SIG-M5 treated with dmso at 0.1 percent for 504 hours (cell line): Measurements from ENCODE around the gene CNTN4.

Experiments
- DNase-seq: peaks from one replicate; lab custom pipeline; 2025; ENCODE audit not compliant: unreplicated experiment; lab: John Stamatoyannopoulos, UW

Gene CNTN4

DNA sequence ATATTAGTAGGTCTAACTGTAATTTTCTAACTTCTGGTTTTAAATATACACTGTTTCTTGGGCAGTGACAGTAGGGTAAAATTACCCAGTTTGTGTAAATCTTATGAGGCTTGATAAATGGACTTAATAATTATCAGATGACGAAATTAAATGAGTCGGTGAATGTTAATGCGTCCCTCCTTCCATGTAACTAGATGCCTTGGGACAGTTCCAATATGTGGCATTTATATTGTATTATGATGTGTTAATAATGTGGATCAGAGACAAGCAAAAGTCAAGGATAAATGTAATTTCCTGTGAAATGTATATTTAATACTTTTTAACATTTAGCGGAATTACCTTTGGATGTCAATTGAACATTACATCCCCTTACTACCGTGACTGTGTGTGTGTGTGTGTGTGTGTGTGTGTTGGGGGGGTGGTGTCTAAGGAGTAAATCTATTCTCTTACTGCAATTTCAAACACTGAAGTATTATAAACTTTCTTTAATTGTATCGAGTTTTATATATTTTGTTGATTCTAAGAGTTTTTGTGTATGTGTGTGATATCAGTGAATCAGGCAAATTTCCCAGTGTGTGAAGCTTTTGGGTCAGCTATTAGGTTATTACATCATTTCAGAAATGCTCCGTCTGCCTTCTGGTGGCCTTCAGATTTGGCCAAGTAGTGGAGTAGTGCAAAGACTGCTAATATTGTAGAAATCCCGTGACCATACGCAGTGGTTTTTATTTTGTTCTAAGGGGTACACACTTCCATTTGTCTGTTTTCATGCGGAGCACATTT lies 50.1 kb downstream of the CNTN4 start:
- DNase-seq: no peak

DNA sequence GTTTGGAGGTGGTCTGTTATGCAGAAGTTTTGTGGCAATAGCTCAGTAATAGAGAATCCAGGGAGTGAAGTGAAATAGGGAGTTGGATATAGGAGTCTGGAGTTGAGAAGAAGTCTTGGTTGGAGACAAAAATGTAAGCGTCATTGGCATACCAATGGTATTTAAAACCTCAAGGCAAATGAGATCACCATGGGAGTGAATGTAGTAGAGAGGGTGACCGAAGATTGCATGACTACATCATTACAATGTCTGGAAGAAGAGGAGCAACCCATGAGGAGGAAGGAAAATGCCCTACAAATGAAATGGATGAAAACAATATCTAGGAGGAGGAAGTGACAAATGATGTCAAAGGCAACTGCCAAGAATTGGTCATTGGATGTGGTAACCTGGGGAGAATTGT lies 54.4 kb downstream of the CNTN4 start:
- no peak for DNase-seq

DNA sequence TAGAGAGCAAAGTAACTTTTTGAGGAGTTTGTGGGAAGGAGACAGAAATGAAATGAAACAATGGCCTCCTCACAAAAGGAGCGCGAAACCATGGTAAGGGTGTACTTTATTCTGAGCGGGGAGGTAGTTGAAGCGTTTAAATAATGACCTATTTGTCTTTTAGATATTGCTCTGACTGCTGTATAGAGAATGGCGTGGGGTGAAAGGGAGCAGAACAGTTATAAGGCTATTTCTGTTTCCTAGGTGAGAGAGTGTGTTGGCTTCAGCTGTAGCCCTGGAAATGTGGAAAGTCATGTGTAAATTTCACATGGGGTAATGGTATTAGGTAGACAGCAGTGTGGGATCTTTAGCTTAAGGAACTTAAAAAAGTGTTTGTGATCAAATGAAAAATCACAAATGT lies 54.9 kb downstream of the CNTN4 start:
- no peak for DNase-seq

DNA sequence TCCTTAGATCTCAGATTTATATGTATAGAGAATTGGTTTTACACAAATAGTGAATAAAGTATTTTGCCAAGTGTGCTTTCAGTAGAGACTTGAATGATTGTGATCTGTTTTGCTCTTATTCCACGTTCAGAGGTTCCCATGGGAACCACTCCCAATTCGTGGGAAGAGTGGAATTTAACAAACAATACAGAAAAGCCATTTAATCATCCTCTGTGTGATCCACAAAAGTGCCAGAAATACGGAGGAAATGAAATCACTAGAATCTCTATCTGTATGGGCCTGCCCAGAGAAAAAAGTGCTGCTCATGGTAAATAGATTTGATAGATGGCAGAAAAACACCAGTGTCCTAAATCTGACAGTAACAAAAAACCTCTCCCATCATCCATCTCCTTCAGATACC lies 56.0 kb downstream of the CNTN4 start:
- no peak for DNase-seq

DNA sequence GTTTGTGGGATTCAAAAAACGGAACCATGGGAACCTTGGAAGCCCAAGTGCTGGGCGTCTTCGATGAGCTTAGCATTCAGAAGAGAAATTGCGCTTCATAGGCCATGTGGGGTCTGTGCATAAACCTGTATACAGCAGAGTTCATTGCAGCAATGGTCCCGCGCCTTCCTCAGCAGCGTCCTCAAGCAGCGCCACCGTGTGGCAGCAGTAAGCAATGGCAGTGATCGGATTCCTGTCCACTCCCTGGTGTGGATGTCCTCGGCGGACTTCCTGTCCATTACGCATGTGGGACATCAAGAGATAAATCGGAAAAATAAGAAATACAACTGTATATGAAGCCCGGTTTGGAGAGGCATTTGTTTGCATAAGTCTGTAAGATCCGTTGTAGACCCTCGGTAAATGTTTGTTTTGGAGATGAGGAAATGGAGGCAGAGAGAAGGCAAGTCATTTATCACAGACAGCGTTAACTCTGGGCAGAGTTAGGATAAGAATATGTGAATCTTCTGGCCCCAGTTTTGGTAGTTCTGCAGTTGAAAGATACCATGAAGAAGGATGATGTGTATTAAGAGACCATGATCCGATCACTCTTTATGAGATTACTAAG lies 57.7 kb downstream of the CNTN4 start:
- no peak for DNase-seq

DNA sequence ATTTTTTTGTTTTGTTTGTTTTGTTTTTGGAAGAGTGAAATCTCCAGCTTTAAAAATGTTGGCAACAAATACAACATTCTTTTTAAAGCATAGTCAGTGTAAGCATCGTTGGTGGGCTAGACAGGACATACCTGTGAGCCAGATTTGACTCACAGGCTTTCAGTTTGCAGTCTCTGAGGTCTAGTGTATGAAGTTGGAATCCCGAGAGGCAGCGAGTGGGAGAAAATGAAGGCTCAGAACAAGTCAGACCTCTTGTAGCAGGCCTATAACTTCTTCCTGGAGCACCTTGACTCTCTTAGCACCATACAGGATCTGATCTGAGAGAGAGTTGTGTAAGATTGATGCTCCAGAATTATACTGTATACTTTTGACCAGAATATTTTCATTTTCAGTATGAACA lies 60.2 kb downstream of the CNTN4 start:
- DNase-seq: no peak

DNA sequence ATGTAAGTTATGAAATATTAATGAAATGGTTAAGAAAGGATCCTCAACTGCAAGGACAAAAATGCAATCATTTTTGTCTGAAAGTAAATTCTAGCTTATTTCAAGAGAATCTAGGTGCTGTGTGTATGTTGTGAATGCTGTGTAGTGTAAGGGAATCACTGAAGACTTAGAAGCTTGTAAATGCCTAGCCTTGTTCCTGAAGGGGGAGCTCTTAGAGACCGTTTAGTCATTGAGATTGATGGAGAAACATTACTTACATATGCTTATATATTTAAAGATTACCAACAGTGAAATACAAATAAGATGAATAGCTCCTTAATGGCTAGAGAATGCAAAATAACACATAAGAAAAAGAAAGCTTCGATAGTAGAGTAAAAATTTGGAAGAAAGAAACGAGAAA lies 67.9 kb downstream of the CNTN4 start:
- peak; percentile 28 for DNase-seq

DNA sequence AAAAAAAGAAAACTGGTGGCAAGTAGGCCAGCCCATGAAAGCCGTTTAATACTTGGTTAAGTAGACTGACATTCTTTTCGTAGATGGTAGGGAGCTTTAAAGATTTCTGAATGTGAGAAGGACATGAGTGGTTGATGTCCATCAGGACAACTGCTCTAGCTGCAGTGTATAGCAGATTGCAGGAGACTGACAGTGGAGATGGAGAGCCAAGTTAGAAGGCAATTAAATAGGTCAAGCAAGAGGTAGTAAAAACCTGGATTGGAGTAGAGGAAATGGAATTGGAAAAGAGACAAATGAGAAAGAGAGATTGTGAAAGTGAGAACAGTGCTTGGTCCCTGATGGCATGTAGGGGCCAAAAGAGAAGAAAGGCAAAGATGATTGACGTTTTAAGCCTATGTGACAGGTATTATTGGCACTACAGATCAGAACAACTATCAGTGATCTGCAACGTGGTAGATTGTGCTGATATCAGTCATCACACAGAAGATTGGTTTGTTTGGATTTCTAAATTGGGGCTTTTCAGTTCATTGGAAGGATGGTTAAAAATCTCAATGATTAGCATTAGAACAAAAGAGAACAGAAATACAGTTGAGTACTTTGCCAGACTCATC lies 74.0 kb downstream of the CNTN4 start:
- no peak for DNase-seq

DNA sequence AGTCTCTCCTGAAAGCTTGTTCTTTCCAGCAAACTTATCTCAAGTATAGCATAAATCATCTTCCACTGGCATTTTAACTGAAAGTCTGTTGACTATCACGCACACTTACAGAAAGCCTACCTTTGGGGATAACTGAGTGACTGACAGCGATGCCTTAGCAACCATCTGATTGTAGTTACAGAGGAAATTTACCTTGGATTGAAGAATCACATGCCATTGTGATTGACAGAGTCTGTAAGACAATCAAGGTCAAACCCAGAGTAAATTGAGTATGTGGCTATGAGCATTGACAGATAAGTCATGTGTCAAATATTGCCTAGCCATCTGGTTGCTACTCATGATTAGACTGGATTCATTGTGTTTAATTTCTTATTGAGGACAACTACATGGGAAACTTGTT lies 82.0 kb downstream of the CNTN4 start:
- no peak for DNase-seq

DNA sequence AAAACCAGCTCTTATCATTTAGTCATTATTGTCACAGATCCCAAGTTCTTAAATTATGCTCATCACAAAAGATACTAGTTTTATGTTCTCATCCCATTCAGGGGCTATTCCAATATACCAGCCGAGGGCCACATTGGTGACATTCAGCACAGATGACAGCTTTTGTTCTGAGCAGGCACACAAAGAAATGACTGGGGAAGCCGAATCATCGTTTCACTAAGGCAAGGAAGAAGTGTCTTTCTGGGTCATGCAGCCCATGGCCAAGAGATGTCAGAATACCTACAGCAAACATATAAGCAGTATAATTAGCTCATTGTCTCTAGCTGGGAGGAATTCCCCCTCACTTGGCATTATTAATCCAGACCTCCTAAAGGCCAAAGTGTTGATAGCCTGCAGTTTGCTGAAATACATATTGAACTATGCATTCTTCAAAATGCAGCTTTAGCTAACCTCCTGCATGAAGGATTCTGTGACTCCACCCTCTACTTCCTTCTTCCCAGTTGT lies 100.2 kb downstream of the CNTN4 start:
- no peak for DNase-seq

DNA sequence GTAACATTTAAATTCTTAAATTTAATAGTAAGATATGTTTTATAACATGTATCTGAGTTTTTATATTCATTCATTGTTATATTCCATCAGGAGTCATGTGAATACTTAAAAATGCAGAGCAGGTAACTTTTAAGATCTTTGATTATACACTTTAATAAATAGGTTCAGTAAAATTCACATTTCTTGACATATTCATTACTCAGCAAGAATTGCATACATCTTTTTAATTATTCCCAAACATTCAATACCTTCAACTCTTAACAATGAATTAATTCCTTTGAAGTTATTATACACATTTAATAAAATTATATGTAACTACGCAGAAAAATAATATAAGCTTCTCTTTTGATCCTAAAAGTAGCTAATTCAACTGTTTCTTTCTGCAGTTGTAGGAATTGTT lies 105.4 kb downstream of the CNTN4 start:
- no peak for DNase-seq

DNA sequence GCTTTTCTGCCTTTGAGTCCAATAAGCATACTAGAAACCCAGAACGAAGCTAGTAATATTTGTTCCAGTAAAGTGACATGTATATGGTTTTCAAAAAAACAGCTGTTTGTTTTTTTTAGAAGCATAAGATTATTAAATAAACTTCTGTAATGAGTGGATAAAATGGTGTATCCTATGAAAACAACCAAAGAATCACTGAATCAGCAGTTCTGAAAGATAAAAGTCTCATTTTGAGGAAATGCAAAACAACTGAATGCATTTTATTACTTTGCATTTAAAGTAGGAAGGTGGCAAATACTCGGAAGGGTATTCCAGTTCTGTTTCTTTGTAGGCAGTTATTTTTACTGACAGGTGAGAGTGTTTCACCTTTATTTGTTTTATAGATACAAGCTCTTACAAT lies 107.0 kb downstream of the CNTN4 start:
- DNase-seq: no peak

DNA sequence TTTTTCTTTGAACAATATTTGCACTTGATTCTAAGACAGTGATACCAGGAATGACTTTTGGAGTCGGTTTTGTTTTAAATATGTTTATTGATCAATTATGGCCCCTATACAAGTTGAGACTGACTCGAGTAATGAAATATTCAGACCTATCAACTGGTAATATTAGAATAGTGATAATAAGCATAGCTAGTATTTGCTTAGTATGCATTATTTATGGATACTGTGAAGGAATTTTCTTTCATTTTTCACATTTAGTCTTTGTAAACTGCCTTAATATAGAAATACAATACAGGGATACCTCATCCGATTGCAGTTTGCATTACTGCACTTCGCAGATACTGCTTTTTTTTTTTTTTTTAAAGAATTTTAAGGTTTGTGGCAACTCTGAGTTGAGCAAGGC lies 107.9 kb downstream of the CNTN4 start:
- DNase-seq: no peak

DNA sequence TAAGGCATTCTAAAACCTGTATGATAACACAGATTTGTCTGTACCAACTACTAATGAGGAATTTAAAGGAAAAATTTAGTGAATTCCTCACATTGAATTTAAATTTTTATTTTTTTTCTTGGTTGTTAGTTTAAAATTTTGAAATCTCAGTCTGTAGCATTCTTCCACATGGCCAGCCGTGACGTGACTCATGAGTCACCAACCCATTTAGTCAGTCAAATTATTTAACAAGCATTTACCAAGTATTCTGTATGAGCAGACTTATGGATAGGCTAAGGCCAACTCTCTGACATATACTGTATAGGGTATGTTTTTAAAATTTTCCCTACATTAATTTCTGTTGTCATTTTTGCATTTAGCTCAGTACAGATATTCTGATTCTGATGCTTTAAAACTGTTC lies 112.9 kb downstream of the CNTN4 start:
- no peak for DNase-seq

DNA sequence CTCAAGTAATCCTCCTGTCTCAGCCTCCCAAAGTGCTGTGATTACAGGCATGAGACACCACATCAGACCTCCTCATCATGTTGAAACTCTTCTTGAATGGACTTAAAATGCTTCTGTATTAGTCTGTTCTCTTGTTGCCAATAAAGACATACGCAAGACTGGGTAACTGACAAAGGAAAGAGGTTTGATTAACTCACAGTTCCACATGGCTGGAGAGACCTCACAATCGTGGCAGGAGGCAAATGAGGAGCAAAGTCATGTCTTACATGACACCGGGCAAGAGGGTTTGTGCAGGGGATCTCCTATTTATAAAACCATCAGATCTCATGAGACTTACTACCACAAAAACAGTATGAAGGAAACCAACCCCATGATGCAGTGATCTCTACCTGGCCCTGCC lies 113.5 kb downstream of the CNTN4 start:
- no peak for DNase-seq

DNA sequence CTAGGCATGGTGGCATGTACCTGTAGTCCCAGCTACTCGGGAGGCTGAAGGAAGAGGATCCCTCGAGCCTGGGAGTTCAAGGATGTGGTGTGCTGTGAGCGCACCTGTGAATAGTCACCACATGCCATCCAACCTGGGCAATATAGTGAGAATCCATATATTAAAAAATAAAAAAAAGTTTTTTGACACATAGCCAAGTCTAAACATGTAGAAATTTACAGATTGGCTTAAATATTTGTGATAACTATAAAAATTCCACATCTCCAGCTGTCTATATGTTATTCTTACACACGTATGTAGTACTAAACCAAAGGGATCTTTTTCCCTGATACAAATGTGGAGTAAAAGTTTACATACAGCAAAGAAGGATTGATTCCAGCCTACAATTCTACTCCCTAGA lies 119.7 kb downstream of the CNTN4 start:
- no peak for DNase-seq

DNA sequence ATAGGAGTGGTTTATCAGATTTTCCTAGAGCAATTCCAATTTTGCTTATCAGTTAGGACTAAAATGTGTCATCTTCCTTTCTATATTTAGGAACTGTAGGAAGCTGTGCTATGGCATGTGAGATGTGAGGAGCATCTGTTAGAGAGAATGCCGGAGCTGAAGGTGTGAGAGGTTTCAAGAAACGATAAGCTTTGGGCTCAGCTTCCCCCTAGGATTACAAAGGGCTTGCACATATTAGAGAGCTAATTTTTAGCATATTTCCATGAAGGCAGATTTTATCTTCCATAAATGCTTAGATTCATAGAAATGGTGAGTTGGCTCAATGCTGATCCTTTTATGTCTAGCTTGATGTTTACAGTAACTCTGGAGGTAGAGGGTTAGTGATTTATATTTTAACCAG lies 120.2 kb downstream of the CNTN4 start:
- DNase-seq: no peak

DNA sequence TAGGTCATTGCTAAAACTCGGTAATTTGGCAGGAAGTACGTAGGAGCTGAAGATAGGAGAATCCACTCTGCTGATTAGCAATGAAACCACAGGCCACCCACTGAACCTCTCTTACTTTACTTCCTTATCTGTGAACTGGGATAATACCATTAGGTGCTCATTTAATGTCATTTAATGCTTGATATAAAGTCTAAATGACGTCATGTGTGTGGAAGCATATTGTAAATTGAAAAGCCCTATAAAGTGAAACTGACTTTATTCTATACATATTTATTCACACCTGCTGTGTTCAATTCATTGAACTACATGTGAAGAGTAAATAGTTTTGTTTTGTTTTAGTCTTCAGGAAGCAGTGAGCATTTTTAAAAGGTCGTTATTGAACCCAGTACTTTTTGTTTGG lies 137.5 kb downstream of the CNTN4 start:
- DNase-seq: no peak

DNA sequence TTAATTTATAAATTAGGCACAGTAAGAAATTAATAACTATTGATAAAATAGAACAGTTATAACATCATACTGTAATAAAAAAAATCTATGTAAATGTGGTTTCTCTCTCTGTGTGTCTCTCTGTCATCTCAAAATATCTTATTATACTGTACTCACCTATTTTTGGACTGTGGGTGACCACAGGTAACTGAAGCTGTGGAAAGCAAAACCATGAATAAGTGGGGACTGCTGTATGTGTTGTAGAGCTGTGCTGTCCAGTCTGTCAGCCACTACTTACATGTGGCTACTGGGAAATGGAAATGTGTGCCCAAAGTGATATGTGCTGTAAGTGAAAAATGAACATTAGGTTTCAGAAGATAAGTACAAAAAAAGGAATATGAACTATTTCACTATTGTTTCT lies 145.5 kb downstream of the CNTN4 start:
- no peak for DNase-seq

DNA sequence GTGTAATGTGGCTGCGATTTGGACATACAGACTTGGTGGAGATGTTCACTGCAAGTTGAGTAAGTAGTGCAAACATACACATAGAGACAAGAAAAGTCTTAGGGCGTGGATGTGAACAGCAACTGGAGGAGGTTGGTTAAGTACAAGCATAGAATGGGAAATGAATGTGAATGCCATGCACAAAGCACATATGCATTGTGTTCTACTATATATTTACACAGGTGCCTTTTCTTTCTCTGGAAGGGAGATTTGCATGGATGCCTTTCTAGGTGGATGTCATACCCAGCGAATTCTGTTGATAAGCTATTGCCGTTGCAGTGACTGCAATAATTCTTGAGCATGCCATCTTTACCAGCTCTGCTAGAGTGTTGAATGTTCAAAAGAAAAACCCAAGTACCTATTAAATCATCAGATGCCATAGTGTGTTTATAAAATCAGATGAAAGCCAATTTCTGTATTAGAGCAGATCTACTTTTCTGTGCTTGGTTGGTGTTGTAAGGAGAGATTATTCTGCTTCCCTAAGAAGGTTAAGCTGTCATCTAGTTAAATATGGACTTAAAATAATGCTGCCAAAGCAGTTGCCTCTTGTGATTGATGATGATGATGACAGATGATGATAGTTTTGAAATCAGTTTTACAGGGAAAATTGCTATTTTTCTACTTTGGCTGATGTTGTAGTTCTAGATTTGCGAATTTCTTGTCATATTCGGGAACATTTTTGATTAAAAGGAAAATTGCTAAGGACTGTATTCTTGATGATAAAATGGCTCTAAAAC lies 148.4 kb downstream of the CNTN4 start:
- no peak for DNase-seq

DNA sequence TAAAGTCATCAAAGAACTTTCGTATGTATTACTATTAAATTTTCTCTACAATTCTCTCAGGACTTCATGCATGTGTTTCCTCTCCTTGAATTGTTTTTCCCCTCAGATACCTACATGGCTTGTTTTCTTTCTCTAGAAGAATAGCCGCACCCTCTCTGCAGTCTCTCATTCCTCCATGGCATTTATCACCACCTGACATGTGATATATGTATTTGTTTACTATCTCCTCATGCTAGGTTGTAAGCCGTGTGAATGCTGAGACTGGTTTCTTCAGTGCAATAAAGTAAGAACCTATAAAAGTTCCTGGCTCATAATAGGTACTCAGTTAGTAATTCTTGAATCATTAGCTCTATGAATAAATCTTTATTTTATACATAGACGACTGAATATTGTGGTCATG lies 149.2 kb downstream of the CNTN4 start:
- DNase-seq: no peak

DNA sequence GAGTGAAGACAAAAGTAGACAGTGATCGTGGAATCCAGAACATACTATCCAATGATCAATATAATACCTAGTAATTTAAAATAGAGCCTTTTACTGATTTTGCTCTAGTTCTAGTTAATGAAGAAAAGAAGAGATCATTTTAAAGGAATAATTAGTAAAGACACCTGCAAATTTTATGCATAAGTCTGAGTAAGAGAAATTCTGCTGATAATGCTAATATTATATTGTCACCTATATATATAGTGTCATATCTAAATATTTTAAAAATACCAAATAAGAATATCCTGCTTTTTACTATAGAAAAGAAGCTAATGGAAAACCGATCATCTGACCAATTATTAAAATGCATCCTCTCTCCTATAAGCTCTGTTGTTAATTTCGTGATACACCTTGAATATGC lies 152.1 kb downstream of the CNTN4 start:
- no peak for DNase-seq
